HepG2 (cell line): ENCODE measurements around the gene KCNAB2. TPM values are rescaled to one million over a fixed set of nuclear protein-coding genes. Genes with fewer than 3 reads are reported as not detected.

Experiments used
- ATAC-seq: fragments of 200-7000 bp; cut with Tn5 transposase; 3 replicates; pipeline ENCODE4 v1.9.1; 2020; ENCODE audit warnings: mild to moderate bottlenecking, moderate library complexity
- BruUV-seq: library from RNA; stranded (reverse); fragments of 400-500 nt; replicated peaks from 2 replicates; lab custom pipeline; 2021; lab: Mats Ljungman, UMichigan
- CTCF ChIA-PET: fragments of 300-600 bp; formaldehyde crosslinking; extraction: SDS; loops from one replicate; lab custom pipeline; 2021; ENCODE audit warnings: low total read pairs, inconsistent platforms, low intra/inter-chr PET ratio; lab: Yijun Ruan, JAX
- POLR2A ChIA-PET: fragments of 350-600 bp; sonication (Branson Sonifier 250); formaldehyde crosslinking; loops from one replicate; lab custom pipeline; 2020; ENCODE audit warnings: antibody characterized with exemption, inconsistent platforms; lab: Yijun Ruan, JAX
- DNase-seq: peaks from one replicate; pipeline ENCODE4 v3.0.0-alpha.2; 2015; ENCODE audit warnings: low spot score
- FAIRE-seq: peaks from 3 replicates; lab custom pipeline; 2011; peaks lifted over from hg19 to GRCh38; lab: Jason Lieb, UNC
- H2AFZ ChIP-seq: one replicate; pipeline ENCODE4 v1.6.1; 2011; ENCODE audit warnings: low read length, inconsistent platforms
- H3K27ac ChIP-seq: fragments of 300-600 bp; 3 replicates; pipeline ENCODE4 v1.8.0; 2011; ENCODE audit warnings: mixed run types, mild to moderate bottlenecking, mixed read lengths, low read length, inconsistent platforms; ENCODE audit not compliant: insufficient read depth; ENCODE audit errors: extremely low read length
- H3K27me3 ChIP-seq, 2 experiments: fragments of 200-600 bp in 1 of 2; 2 replicates in 1 of 2; 3 replicates in 1 of 2; pipeline versions ENCODE4 v1.6.0 to v1.8.0; 2011; ENCODE audit warnings: low read length in 2 of 2, mild to moderate bottlenecking in 2 of 2, moderate library complexity in 2 of 2, inconsistent platforms in 1 of 2; ENCODE audit not compliant: insufficient read depth in 2 of 2, control insufficient read depth in 1 of 2
- H3K36me3 ChIP-seq, 2 experiments: fragments of 200-600 bp in 1 of 2; replicated peaks in 1 of 2; 2 replicates in 1 of 2; 3 replicates in 1 of 2; pipeline versions ENCODE4 v1.5.1 to v1.8.0; 2011; ENCODE audit warnings: low read length in 2 of 2, inconsistent platforms in 1 of 2; ENCODE audit not compliant: insufficient read depth in 2 of 2, control insufficient read depth in 1 of 2
- H3K4me1 ChIP-seq: 2 replicates; pipeline ENCODE4 v1.5.1; 2012; ENCODE audit warnings: low read length, inconsistent platforms; ENCODE audit not compliant: insufficient read depth
- H3K4me2 ChIP-seq: 2 replicates; pipeline ENCODE4 v1.6.0; 2011; ENCODE audit warnings: low read depth, low read length, inconsistent platforms
- H3K4me3 ChIP-seq, 3 experiments: fragments of 200-600 bp in 1 of 3; sonication (generic), shearing (Covaris generic) in 1 of 3; replicated peaks in 1 of 3; 2 replicates each; pipeline ENCODE4 v1.5.1; 2011 to 2016; ENCODE audit warnings: low read length in 3 of 3, inconsistent platforms in 2 of 3, low read depth in 2 of 3, mild to moderate bottlenecking in 2 of 3, control low read depth in 1 of 3, mixed read lengths in 1 of 3; ENCODE audit not compliant: insufficient read depth in 1 of 3
- H3K79me2 ChIP-seq: one replicate; pipeline ENCODE4 v1.6.1; 2011; ENCODE audit warnings: low read length, inconsistent platforms; ENCODE audit not compliant: insufficient read depth
- H3K9ac ChIP-seq: 2 replicates; pipeline ENCODE4 v1.6.0; 2011; ENCODE audit warnings: mild to moderate bottlenecking, low read depth, low read length, inconsistent platforms; ENCODE audit not compliant: insufficient read depth
- H3K9me3 ChIP-seq: 2 replicates; pipeline ENCODE4 v1.5.1; 2012; ENCODE audit warnings: mild to moderate bottlenecking, low read length
- H4K20me1 ChIP-seq: 2 replicates; pipeline ENCODE4 v1.6.0; 2011; ENCODE audit warnings: inconsistent platforms, mild to moderate bottlenecking, low read length, moderate library complexity; ENCODE audit not compliant: insufficient read depth
- BORCS8-MEF2B ChIP-seq: sonication (generic); formaldehyde crosslinking; IDR thresholded peaks from 2 replicates; pipeline ENCODE4 v1.8.0; 2022; ENCODE audit warnings: mild to moderate bottlenecking, missing genetic modification reagents
- DDIT3 ChIP-seq: sonication (generic); formaldehyde crosslinking; IDR thresholded peaks from 2 replicates; pipeline ENCODE4 v1.4.0; 2020; ENCODE audit warnings: mild to moderate bottlenecking, missing genetic modification reagents
- FOXK1 ChIP-seq: sonication (generic); formaldehyde crosslinking; IDR thresholded peaks from 2 replicates; pipeline ENCODE4 v1.4.0; 2020; ENCODE audit warnings: low read depth, missing genetic modification reagents, borderline replicate concordance
- KLF16 ChIP-seq, 2 experiments: sonication (generic) in 1 of 2; formaldehyde crosslinking in 1 of 2; IDR thresholded peaks; 2 replicates each; pipeline versions ENCODE4 v1.6.1 to v1.8.0; 2016 to 2023; ENCODE audit warnings: missing genetic modification reagents in 2 of 2, missing compliant biosample characterization in 1 of 2
- KLF9 ChIP-seq: IDR thresholded peaks from 2 replicates; pipeline ENCODE4 v1.6.1; 2016; ENCODE audit warnings: low read depth
- MTF1 ChIP-seq: sonication (generic); formaldehyde crosslinking; IDR thresholded peaks from 2 replicates; pipeline ENCODE4 v1.5.0; 2020; ENCODE audit warnings: missing genetic modification reagents
- RNF219 ChIP-seq: sonication (generic); formaldehyde crosslinking; IDR thresholded peaks from 2 replicates; pipeline ENCODE4 v1.5.0; 2020; ENCODE audit warnings: mild to moderate bottlenecking, missing genetic modification reagents
- SAFB2 ChIP-seq: sonication (generic); formaldehyde crosslinking; IDR thresholded peaks from 2 replicates; pipeline ENCODE4 v1.5.1; 2020; ENCODE audit warnings: missing genetic modification reagents, low read depth, mild to moderate bottlenecking, borderline replicate concordance
- SMARCC2 ChIP-seq: fragments of 450-650 bp; IDR thresholded peaks from 2 replicates; pipeline ENCODE4 v1.6.1; 2017; ENCODE audit warnings: antibody characterized with exemption, mild to moderate bottlenecking
- ZNF510 ChIP-seq: sonication (generic); formaldehyde crosslinking; IDR thresholded peaks from 2 replicates; pipeline ENCODE4 v1.4.0; 2020; ENCODE audit warnings: low read depth, mild to moderate bottlenecking, missing genetic modification reagents
- ZNF639 ChIP-seq: conservative IDR thresholded peaks from 2 replicates; pipeline ENCODE4 v1.6.1; 2018; ENCODE audit warnings: missing genetic modification reagents
- ZNF792 ChIP-seq: IDR thresholded peaks from 2 replicates; pipeline ENCODE4 v1.6.1; 2016
- WGBS: methylation state at CpG from one replicate; pipeline ENCODE4 v1.1.6; 2017; ENCODE audit warnings: low lambda C conversion rate; 5-methylcytosine and 5-hydroxymethylcytosine counted together
- in situ Hi-C: cut with HindIII; loops from 2 replicates; pipeline ENCODE4 v1.10.0; 2017; ENCODE audit warnings: low pct_unique_long_range_greater_than_20kb; ENCODE audit not compliant: extremely low pct_ligation_motif_present
- intact Hi-C: fragments of 100-400 bp; cut with micrococcal nuclease; formaldehyde crosslinking; loops from one replicate; pipeline ENCODE4 v1.10.0; 2022; ENCODE audit not compliant: unreplicated experiment
- polyA plus RNA-seq, 8 experiments: library from polyadenylated mRNA; depleted of rRNA in 3 of 8; stranded (reverse) in 7 of 8; unstranded in 1 of 8; fragments of >200 nt; fragmentation: Illumina TruSeq in 4 of 8; extraction: Trizol in 4 of 8; gene quantifications; 2 replicates each; pipeline versions ENCODE4 v1.2.1 to v1.2.3, GENCODE V29; 2011 to 2016; ENCODE audit warnings: low read depth in 4 of 8, missing spikeins in 1 of 8, mixed read lengths in 1 of 8; ENCODE audit not compliant: insufficient read depth in 1 of 8
- total RNA-seq, 5 experiments: library from RNA; depleted of rRNA; stranded (reverse); fragments of >200 nt; fragmentation: Illumina TruSeq; extraction: Trizol; gene quantifications; 2 replicates each; pipeline ENCODE4 v1.2.3, GENCODE V29; 2016; ENCODE audit warnings: low read depth in 1 of 5
- TF ChIP-seq, protein P1 (sequence below): sonication (generic); formaldehyde crosslinking; IDR thresholded peaks from 2 replicates; pipeline ENCODE4 v1.8.0; 2022; ENCODE audit warnings: mild to moderate bottlenecking, missing genetic modification reagents, borderline replicate concordance
- TF ChIP-seq, protein P2 (sequence below): sonication (generic); formaldehyde crosslinking; IDR thresholded peaks from 2 replicates; pipeline ENCODE4 v1.9.0; 2021; ENCODE audit warnings: missing genetic modification reagents, borderline replicate concordance
- TF ChIP-seq, protein P3 (sequence below): sonication (generic); formaldehyde crosslinking; IDR thresholded peaks from 2 replicates; pipeline ENCODE4 v1.4.0; 2020; ENCODE audit warnings: mild to moderate bottlenecking, missing genetic modification reagents

Gene KCNAB2
- total and polyA plus RNA-seq, 2 of the 13 experiments (the other 11 are each of a cell fraction or from before 2014, with no cell fraction given): 6.2 to 8.8 TPM

- BruUV-seq: no TSS peak
- Histone ChIP-seq H4K20me1 (no peaks in the 10 kb centered on the region), H3K27ac (no peak overlapping the region), H3K36me3 (no peaks in the 10 kb centered on the region), H3K9ac (no peak overlapping the region), H3K27me3 (no peaks in the 10 kb centered on the region), H3K4me2 (no peak overlapping the region), H3K4me1 (peaks cover 20% of the 10 kb centered on the region), H3K79me2 (no peaks in the 10 kb centered on the region), H3K9me3 (no peaks in the 10 kb centered on the region), H2AFZ (no peak overlapping the region), H3K4me3 (no peak overlapping the region)
- no peak for TF ChIP-seq BORCS8-MEF2B (CRISPR knock-in tag)
- no peak for TF ChIP-seq SMARCC2
- TF ChIP-seq KLF16 (CRISPR knock-in tag; IDR thresholded peaks at IDR 0.05): no peak
- no peak for TF ChIP-seq ZNF792 (CRISPR knock-in tag)
- TF ChIP-seq FOXK1 (CRISPR knock-in tag): no peak
- TF ChIP-seq KLF9 (CRISPR knock-in tag): no peak
- no peak for TF ChIP-seq SAFB2
- TF ChIP-seq, protein P1, sequence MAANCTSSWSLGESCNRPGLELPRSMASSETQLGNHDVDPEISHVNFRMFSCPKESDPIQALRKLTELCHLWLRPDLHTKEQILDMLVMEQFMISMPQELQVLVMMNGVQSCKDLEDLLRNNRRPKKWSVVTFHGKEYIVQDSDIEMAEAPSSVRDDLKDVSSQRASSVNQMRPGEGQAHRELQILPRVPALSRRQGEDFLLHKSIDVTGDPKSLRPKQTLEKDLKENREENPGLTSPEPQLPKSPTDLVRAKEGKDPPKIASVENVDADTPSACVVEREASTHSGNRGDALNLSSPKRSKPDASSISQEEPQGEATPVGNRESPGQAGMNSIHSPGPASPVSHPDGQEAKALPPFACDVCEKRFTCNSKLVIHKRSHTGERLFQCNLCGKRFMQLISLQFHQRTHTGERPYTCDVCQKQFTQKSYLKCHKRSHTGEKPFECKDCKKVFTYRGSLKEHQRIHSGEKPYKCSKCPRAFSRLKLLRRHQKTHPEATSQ (CRISPR knock-in tag): no peak
- TF ChIP-seq RNF219 (CRISPR knock-in tag): no peak
- TF ChIP-seq, protein P2, sequence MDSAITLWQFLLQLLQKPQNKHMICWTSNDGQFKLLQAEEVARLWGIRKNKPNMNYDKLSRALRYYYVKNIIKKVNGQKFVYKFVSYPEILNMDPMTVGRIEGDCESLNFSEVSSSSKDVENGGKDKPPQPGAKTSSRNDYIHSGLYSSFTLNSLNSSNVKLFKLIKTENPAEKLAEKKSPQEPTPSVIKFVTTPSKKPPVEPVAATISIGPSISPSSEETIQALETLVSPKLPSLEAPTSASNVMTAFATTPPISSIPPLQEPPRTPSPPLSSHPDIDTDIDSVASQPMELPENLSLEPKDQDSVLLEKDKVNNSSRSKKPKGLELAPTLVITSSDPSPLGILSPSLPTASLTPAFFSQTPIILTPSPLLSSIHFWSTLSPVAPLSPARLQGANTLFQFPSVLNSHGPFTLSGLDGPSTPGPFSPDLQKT (CRISPR knock-in tag): no peak
- TF ChIP-seq ZNF639 (CRISPR knock-in tag): no peak
- no peak for TF ChIP-seq ZNF510 (CRISPR knock-in tag)
- TF ChIP-seq MTF1: no peak
- no peak for TF ChIP-seq DDIT3 (CRISPR knock-in tag)
- TF ChIP-seq, protein P3, sequence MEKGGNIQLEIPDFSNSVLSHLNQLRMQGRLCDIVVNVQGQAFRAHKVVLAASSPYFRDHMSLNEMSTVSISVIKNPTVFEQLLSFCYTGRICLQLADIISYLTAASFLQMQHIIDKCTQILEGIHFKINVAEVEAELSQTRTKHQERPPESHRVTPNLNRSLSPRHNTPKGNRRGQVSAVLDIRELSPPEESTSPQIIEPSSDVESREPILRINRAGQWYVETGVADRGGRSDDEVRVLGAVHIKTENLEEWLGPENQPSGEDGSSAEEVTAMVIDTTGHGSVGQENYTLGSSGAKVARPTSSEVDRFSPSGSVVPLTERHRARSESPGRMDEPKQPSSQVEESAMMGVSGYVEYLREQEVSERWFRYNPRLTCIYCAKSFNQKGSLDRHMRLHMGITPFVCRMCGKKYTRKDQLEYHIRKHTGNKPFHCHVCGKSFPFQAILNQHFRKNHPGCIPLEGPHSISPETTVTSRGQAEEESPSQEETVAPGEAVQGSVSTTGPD: no peak
- in situ Hi-C loops (no loop called here), intact Hi-C loops (no loop called here)
- ATAC-seq: no peak
- no peak for DNase-seq
- no peak for FAIRE-seq
- CTCF ChIA-PET: no interaction called here
- 65% methylated on average over 18 of the region's 19 CpGs for WGBS
- POLR2A ChIA-PET: interaction anchor here (0.7 kb wide), 1 partner anchor 19 kb away, joined by 3 read pairs; no protein-coding TSS in a partner anchor
Measured at GRCh38 chr1:6011161-6011945, 34.3 kb upstream of the KCNAB2 start.
